ENCODE results near the gene FZD1.

FZD1 gene

GRCh38 chr7:91265693-91266066, 1.4 kb downstream of the FZD1 start:
- DNase-seq = no peak

- peak; percentile 69 for DNase-seq
Measured at GRCh38 chr7:91266067-91266688, 1.9 kb downstream of the FZD1 start.

- no peak for DNase-seq
Measured at GRCh38 chr7:91266689-91267090, 2.5 kb downstream of the FZD1 start.

DNA sequence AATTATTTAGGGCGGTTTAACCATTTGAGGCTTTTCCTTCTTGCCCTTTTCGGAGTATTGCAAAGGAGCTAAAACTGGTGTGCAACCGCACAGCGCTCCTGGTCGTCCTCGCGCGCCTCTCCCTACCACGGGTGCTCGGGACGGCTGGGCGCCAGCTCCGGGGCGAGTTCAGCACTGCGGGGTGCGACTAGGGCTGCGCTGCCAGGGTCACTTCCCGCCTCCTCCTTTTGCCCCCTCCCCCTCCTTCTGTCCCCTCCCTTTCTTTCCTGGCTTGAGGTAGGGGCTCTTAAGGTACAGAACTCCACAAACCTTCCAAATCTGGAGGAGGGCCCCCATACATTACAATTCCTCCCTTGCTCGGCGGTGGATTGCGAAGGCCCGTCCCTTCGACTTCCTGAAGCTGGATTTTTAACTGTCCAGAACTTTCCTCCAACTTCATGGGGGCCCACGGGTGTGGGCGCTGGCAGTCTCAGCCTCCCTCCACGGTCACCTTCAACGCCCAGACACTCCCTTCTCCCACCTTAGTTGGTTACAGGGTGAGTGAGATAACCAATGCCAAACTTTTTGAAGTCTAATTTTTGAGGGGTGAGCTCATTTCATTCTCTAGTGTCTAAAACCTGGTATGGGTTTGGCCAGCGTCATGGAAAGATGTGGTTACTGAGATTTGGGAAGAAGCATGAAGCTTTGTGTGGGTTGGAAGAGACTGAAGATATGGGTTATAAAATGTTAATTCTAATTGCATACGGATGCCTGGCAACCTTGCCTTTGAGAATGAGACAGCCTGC, 3.1 kb downstream of the FZD1 start:
- peak; percentile 52 for DNase-seq

DNA sequence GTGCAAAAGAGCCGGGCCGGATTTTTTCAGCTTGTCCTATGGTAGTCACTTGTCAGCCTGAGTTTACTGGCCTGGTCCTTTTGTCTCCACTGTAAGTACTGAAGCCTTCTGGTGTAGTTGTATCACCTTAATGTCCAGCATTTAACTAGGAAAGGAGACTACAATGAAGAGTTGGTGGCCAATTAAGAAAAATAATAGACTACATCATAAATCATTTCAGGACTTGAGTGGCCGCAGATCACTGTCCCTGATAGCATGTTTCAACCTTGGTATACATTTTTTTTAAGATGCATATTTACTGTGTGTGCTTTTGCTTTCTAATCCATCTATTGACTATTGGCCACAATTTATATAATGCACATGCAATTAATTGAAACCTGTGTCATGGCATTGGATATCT, 6.1 kb downstream of the FZD1 start:
- DNase-seq = no peak

- DNase-seq = no peak
Measured at GRCh38 chr7:91276909-91277308, 12.7 kb downstream of the FZD1 start.

- no peak for DNase-seq
Measured at GRCh38 chr7:91280185-91280584, 16.0 kb downstream of the FZD1 start.

DNA sequence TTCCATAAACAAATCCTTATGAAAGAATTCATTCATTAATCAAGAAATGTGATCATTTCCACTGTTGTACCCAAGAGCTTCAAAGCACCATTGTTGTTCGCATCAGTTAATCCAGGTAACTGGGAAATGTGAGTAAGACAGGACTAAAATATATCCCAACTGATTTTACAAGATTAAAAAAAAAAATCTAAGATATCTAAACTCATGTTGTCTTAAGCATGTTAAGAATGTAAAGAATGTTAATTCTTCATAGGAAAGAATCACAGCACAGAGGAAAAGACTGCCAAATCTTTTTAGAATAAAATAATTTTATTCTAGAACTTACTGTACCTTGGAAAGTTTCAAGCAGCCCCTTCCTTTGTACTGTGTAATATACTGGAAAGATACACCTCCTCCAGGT, 16.4 kb downstream of the FZD1 start:
- no peak for DNase-seq

- no peak for DNase-seq
Measured at GRCh38 chr7:91285696-91286355, 21.6 kb downstream of the FZD1 start.

DNA sequence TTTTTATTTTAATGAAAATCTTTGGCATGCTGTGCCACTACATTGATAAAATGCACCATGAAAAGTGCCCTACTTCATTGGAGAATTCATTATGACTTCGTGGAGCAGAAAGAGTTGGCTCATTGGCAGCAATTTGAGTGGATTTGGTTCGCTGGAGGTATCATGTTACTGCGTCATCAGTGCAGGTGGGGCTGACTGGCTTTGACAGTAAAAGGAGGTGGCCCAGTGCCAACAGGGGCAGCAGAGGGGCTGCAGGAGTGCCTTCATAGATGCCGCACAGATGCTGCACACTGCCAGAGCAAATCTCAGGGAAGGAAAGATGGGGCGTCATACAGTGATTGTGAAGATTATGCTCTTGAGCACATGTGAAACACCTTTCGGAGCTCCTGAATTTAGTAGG, 22.2 kb downstream of the FZD1 start:
- DNase-seq = no peak

GRCh38 chr7:91287371-91288084, 23.3 kb downstream of the FZD1 start:
- no peak for DNase-seq

GRCh38 chr7:91288208-91288824, 24.1 kb downstream of the FZD1 start:
- no peak for DNase-seq

DNA sequence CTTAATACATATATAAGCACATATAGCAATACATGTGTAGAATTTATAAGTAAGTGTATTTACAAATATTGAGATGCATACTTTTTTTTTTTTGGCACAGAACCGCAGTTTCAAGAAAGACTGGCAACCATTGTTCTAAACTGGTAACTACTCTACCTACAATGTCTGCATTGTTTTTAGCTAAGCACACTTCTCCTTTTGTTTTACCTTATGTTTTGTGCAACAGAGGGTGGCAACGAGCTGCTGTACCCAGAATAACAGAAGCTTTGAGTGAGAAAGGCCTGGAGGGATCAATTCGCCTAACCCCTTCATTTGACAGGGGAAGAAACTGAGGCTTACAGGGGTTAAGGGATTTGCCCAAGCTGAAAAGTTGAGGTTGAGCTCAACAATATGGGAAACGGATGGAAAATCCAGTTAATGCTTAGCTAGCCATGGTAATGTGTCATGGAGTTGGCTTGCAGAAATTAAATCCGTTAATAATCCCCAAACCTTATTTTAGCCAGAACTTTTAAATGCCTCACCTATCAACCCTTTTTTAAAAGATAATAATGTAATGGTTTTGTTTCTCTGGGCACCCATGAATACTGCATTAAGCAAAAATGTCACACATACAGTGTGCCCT, 25.5 kb downstream of the FZD1 start:
- DNase-seq = no peak

DNA sequence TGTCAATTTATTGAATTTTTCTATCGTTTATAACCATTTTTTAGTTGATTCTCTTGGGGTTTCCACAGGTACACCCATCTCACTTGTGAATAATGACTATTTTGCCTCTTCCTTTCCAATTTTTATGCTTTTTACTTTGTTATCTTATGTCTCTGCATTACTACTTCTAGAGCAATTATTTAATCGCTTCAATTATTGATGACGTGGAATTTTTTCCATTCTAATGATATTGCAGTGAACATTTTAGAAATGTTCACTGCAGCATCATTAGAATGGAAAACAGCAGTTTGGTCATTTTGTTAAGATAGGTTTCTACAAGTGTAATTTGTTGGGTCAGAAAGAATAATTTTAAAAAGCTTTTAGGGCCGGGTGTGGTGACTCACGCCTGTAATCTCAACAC, 27.1 kb downstream of the FZD1 start:
- no peak for DNase-seq

DNA sequence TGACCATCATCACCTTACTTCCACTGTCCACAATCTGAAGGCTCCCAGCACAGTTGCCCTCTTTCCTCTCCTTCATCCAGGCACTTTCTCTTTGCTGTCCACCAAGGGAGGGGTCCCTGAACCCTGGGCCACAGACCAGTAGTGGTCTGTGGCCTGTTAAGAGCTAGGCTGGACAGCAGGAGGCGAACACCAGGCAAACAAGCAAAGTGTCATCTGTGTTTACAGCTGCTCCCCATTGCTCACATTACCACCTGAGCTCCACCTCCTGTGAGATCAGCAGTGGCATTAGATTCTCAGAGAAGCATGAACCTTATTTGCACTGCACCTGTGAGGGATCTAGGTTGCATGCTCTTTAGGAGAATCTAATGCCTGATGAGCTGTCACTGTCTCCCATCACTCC, 27.7 kb downstream of the FZD1 start:
- DNase-seq = no peak

DNA sequence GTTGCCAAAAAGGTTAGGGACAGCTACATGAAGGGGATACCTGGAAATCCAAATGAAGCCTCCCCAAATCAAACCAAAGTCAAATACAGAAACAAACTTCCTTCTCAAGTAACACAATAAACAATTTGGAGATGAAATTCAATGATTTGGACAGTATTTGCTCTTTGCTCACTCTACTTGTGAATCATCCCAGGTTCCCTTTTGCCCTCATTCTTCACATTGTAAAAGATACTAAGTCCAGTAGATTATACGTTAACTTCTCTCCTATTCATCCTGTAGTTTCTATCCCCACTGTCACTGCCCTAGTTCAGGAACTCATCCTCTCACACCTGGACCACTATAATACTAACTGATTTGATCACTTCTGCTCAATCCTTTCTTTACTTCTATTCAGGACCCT, 28.3 kb downstream of the FZD1 start:
- no peak for DNase-seq

GRCh38 chr7:91293136-91293535, 28.9 kb downstream of the FZD1 start:
- no peak for DNase-seq

DNA sequence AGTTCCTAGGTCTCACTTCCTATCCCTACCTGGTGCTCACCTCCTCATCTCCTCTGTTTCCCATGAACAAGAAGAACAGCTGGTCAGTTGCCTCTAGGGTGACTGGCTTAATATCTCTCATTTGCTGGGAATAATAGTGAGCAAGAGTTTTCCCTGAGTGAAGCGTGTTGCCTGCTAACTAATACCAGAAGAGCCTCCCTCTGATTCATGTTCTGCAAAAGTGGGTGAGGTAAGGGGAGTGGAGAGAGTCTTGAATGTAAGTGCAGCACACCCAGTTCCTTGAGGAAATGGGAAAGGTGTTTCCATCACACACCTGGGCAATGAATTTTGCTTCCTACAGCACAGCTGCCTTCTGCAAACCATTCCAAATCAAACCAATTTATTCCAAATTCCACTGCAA, 29.6 kb downstream of the FZD1 start:
- DNase-seq = no peak

DNA sequence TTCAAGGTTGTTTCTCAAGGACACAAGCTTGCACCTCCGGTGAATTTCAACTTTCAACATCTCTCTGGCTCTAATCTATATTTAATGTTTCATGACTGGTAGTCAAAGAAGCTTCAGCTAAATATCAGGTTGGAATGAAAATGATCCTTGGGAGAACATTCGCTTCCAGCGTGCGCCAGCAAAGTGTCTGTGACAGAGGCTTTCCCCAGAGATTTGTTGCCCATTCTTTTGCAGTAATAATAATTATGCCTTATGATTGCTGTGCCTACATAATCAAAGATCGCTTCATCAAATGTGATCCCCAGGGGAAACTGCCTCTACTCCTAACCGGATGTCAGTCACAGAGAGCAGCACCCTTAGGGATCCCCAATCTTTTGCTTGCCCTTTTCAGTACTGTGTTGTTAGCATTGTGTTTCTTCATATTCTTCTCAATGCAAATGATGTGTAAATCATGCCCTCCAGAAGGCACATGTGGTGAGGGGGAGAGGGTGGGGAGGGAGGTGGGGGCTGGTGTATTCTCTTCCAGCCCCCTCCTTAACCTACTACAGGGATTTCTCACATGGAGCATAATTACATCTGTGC, 30.5 kb downstream of the FZD1 start:
- no peak for DNase-seq

GRCh38 chr7:91295576-91295975, 31.3 kb downstream of the FZD1 start:
- no peak for DNase-seq

- no peak for DNase-seq
Measured at GRCh38 chr7:91297939-91298338, 33.7 kb downstream of the FZD1 start.

All from right forelimb (tissue), 1 donor.